Measurements from ENCODE around the gene ELAVL2.
"Not testable (repeated sequence)": the region's sequence is repeated elsewhere in the genome, so short reads cannot be mapped to it uniquely, and the experiment has no call there.

ELAVL2 gene

DNA sequence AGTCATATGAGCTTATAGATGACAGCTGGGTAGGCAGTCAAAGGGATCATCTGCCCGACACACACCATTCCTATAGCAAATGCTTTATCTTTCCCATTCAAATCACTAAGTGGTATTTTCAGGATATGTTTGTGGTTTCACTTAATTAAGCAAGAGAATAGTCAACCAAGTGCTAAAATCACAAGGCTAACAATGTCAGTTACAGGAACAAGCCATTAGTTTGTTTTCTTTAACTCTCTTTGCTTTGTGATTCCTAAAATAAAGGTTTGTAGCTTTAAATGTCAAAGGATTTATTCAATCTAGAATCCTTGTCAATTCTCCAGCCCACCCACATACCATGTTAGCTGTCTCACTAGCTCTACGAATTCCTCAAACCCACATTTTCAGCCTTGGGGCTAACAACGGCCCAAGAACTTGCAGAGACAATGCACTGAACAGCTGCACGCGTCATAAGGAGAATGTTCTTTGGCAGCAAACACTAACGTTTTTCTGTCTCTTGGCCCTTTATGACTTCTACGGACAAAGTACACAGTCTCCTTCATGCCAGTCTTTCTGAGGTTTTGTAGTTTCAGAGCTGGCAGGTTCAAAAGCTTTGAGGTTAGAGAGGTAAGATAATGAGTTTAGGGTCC lies 56.6 kb downstream of the ELAVL2 start:
- no peak for DNase-seq

DNA sequence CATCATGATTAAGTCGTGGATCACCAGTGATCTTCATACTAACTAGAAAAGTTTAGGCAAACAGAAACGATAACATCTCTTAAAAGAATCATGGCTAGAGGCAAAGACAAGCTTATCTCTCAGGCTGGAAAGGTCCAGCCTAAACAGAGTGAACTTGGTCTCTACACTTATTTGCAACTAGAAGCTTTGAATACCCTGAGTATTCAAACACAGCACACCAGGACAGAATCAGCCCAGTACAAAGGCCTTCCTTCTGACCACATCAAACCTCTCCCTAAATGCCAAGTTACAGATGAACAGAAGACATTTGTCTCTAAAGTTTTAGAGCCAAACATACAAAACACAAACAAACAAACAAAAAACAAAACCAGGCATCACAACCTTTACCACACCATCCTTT lies 57.2 kb downstream of the ELAVL2 start:
- no peak for DNase-seq

DNA sequence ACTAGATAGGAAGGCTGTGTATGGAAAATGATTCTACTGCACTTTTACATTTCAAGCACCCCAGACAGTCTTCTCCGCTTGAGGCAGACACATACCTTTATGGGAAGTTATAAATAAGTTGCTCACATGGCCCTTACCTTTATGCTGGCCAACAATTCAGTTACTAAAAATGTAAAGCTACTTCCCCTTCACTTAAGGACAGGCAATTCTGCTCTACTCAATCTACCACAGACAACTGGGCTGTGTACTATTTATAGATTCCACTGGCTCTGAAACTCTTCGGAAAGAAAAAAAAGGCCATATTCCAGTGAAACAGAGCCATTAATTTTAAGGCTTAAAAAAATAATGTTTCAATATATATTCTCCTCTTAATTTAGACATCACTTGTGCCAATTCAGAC lies 59.4 kb downstream of the ELAVL2 start:
- DNase-seq: no peak

DNA sequence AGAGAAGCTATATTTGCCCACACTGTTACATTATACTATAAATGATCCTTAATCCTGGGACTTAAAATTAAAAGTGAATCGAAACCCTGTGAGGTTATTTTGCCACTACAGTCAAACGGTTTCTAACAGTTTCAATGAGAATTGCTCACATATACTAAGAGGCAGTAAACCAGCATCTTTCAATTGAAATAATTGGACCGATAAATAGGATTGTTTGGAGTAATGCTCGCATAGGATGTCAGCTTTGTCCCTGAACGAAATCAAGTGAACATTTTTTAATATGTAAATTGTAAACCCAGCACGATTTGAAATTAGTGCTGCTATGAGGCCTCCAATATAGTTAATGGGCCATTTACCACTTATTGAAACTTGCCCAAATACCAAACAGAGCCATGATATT lies 60.5 kb downstream of the ELAVL2 start:
- DNase-seq: no peak

DNA sequence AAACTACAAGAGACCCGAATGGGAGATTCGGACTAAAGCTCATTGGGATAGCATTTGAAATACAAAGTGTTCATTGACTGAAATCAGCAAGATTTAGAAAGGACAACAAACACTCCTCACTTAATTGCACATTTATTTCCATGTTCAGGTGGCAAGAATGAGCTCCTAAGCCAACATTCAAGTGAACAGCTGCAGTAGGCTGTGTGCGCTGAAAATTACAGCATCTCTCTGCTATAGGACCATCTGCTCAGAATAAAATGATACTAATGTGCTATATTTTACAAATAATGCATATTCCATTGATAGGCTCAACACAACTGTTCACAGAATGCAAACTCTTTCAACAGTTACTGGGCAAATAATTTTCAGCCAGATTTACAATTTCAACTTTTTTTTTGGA lies 61.8 kb downstream of the ELAVL2 start:
- no peak for DNase-seq

DNA sequence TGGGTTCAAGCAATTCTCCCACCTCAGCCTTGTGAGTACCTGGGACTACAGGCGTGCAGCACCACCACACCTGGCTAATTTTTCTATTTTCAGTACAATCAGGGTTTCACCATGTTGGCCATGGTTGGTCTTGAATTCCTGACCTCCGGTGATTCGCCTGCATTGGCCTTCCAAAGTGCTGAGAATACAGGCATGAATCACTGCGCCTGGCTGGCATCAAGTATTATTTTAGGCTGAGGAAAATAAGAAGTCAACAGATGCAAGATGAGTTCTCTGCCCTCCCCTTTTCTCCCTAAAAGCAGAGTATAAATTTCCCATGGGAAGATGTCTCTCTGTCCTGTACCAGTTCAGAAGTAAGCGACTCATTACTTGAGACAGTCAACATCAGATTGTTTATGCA lies 71.5 kb downstream of the ELAVL2 start:
- DNase-seq: no peak

DNA sequence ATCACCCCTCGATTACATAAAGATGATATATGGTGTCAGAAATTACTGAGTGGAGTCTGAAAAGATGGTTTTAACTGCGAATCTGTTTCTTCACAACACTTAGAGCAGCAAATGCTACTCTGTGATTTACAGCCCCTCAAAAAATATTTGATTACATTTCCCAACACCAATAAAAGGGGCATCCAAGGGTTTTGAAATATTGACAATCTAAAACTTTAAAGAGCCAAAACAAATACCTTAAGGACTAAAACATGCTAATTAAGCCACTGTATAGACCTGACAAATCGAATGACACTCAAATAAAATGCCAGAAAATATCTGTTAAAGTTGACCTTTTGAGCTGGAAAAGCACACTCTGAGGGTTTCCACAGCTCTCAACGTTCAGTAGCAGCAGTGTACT lies 73.2 kb downstream of the ELAVL2 start:
- DNase-seq: no peak

DNA sequence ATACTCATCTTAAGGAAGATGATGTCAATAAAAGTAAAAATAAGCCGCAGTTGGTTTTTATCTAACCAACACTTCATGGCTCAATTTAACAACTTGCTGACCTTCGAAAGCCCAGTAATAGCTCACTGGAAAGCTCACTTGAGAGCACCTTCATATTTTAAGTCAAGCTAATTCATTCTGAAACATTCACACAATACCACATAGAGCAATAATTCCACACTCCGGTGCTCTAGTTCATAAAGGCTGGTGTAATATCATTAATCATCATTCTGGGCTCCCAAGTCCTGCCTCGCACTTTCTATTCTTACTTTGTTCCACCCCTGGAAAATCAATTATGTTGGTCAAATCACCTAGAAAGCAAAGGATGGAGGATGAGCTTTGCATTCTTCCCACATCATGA lies 74.4 kb downstream of the ELAVL2 start:
- no peak for DNase-seq

DNA sequence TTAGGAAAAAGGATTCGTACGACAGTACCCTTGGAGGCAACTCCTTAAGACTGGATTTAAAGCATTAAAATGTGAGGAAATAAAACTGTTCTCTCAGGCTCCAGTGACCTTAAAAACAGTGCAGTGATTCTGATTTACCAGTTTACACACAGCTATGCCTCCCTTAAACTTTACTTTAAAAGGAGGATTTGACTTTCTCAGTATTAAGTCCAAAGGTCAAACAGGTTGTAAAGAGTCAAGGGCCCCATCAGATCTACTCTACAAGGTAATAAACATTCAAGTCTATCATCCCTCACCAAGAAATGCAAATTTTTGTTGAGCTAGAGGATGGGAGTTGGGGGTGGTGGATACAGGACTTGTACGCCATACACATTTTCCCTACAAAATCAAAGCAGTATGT lies 75.2 kb downstream of the ELAVL2 start:
- no peak for DNase-seq

DNA sequence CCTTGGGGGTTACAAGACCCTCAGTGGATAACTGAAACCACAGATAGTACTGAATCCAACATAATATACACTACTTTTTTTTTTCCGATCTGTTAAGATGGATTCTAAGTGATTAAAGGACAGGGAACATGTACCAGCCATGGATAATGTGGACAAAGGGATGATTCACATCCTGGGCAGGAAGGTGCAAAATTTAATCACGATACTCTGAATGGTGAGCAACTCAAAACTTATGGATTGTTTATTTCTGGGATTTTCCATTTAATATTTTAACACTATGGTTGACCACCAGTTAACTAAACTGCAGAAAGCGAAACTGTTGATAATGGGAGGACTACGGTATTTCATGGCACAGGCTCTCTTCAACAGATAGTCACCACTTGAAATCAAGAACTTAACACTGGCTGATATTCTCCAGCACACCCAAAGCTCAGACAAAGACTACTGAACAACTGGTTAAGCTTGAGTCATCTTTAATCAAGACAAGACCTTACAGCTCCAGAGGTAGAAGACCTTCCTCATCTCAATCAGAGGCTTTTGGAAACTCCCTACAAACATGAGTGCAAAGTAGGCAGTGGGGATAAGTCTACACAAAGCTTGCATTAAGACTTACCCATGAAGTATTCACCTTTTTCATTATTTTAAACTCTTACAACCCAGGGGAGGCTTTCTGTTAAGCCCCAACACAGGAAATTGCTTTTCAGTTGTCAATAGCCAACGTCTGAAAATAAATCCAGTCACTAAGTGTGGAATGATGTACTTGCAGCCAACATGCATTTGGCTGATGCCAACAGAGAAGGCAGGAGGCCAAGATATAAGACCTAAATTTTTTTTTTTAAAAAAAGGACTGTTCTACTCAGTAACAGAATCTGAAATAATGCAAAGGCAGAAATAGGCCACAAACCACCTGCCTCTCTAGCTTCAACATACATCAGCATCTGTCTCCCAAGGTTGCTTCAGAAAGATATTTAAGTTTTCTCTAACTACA lies 78.7 kb downstream of the ELAVL2 start:
- no peak for DNase-seq

DNA sequence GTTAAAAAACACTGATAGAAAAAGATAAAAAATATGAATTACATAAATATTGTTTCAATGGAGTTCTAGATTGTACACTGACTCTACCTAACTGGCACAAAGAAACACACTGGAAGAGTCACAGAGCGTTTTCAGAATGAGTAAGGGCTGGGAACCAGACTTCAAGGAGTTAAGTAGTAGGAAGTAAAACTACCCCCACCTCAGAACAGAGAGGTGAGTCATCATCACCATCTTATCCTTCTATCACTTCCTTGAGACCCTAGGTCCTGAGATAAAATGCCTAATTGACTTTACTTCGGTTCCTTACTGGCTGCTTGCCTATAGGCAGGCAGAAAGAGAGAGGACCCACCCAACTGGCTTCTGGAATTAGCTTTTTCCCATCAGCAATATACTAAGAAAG lies 79.7 kb downstream of the ELAVL2 start:
- DNase-seq: no peak

DNA sequence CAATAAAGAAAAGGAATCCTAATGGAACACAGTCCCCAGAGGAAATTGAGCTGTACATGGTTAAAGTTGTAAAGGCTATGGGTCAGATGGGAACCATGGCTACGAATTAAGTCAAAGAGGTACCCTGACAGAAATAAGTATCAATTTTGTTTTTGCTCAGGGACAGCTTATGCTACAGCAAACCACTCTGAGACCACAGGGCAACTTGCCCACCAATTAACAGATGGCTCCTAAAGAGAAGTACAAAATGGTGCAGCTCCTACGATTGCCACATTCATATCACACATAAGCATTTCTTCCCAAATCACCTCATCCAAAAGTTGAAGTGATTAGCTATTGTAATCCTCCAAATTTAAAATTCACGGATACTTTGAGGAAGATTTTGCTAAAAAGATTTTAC lies 83.0 kb downstream of the ELAVL2 start:
- no peak for DNase-seq

DNA sequence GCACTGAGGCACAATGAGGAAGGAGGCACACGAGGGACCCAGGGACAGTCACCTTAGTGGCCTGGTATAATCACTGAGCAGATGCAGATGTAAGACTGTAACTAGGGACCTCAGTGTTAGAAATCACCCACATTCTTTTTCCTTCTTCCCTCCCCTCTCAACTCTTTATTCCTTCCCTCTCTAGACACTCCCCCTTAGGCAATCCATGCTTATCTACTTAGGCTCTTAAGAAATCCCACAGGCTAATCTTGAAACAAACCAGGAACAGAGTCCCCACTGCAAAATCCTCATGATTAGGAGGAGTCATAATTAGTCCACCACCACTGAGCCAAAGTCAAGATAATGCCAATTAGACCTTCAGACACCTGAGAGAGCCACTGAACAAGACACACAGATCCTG lies 84.7 kb downstream of the ELAVL2 start:
- DNase-seq: no peak

DNA sequence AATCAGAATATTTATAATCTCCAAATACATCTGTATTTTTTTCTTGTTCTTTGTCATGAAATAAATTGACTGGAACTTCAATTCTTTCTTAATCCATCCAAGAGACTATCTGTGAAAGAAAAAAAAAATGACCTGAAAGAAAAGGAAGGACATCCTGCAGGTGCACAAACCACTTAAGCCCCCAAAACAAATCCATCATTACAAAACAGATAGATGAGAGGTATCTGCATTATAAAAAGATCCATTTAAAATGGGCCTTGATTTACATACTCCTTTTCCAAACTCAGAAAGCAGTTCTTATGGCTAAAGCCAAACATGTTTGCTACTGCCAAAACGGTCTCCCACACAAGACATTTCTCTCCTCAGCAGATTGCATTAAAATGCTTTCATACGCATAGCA lies 85.5 kb downstream of the ELAVL2 start:
- no peak for DNase-seq

DNA sequence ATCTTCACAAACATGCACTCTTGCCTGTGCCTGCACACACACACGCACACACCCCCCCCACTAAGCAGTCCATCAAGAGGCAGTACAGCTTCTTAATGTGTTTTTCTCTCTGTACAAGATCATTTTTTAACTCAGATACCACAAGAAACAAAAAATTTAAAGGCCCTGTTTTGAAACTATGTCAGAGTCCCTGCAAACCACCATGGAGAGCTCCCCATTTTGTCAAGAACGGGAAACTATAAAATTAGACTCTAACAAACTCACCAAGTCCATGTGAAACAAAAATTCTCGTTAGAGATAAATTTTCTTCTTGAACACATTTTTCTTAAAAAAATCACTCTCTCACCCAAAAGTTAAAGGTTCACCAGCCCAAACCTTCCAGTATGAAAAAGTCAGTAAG lies 86.3 kb downstream of the ELAVL2 start:
- no peak for DNase-seq

DNA sequence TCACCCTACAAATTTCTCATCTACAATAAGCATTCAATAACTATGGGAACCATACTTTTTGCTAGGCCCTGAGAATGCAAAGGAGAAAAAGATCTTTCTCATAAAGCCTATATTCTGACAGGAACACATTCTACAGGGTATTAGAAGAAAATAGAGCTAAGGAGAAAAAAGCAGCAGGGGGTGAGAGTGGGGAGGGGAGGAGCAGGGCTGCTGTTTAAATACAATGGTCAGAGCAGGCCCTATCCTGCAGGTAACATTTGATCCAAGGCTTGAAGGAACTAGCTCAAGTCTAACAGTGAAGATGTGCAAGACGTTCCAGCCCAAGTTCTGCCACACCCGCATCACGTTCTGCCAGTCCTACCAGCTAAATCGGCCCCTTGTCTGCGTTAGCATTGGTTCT lies 89.7 kb downstream of the ELAVL2 start:
- no peak for DNase-seq

DNA sequence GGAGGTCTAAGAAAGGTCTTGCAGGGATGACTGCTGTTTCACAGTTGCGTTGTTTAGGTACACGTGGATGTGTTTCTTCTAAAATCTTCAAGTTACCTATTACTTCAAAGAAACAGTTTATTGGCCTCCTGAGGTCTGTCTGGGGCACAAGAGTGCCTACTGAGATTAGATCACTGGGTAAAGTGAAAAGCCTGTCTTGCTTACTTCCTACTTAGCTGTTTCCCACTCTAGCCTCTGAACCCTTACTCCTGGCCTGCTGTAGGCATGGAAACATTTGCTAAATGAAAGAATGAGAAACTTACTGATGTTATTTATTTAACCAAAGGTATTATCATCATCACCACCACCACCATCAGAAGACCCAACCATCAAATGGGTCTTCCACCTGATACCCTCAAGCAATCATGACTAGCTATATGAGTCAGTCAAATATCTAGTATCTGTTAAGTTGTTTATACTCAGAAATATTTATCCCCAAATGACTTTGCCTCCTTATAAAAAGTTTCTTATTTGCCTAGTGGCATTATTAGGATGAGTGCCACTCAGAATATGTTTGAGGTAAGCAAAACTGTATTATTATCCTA lies 92.5 kb downstream of the ELAVL2 start:
- DNase-seq: no peak

DNA sequence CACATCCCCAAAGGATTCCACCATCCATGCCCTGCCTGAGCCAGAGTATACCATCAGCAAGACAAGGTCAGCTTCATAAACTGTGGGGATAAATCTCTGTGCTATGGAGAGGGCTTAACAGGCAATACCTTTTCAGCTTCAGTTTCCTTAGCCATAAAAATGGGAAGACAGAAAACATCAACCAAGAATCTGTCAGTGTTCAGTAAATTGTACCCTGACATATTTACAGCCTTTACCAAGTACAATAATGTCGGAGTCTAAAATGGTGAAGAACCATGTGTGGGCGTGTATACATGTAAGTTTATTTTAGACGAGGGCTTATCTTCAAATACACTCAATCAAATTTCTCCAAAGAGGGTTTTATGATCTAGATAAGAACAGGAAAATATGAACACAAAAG lies 94.7 kb downstream of the ELAVL2 start:
- no peak for DNase-seq

DNA sequence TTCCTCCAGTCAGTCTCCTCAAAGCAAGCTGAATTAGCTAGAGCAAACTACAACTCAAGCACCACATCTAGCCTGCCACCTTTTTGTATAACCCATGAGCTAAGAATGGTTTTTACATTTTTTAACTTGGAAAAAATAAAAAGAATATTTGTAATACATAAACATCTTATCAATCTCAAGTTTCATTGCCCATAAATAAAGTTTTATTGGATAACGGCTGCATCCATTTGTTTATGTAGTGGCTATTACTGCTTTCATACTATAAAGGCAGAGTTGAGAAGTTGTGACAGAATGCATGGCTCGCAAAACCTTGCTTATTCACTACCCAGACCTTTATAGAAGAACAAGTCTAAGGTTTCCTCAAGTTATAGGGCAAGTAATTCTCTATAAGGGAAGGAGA lies 95.7 kb downstream of the ELAVL2 start:
- DNase-seq: no peak

DNA sequence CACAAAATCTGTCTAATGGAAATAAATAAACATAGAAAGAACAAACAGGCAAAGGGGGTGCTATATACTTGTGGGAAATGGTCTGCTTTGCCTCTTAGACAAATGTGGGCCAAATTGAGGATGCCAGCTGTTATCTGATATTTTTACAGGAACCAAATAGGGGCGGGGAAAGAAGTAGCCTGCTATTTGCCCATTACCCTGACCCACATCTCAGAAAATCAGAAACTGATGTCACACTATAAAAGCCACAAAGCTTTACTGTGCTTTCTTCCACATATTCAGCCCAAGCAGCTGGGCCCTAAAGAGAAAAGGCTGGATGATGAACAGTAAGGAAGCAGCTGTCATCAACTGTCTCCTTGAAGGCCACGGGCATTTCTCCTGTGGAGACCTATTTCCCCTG lies 97.3 kb downstream of the ELAVL2 start:
- no peak for DNase-seq

DNA sequence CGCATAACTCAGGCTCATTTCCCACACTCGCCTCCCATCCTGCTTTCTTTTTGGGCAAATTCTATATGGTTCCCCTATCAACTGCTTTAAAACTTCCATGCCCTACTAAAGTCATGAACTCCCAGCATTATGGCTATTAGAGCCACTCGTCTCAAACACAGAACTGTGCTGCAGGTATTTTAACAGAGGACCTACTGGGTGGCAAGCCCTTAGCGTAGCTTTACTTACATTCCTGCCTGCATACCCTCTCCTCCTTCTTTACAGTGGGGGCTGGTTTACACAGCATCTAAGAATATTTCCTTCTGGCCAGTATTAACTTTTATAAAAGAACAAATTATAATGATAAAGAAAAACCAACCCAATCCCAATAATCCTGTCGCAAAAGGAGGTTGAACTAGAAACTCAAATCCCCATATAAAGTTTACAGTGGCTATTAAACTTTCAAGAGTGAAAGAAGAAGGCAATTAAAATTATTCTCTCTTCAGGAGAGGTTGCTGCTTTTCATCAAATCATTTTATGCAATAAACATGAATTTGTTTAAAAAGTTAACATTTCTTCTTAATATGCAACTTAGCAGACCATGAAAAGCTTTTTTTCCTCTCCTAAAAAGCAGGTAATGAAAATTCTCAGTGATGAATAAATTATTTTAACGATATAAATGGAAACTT lies 100.6 kb downstream of the ELAVL2 start:
- DNase-seq: no peak

DNA sequence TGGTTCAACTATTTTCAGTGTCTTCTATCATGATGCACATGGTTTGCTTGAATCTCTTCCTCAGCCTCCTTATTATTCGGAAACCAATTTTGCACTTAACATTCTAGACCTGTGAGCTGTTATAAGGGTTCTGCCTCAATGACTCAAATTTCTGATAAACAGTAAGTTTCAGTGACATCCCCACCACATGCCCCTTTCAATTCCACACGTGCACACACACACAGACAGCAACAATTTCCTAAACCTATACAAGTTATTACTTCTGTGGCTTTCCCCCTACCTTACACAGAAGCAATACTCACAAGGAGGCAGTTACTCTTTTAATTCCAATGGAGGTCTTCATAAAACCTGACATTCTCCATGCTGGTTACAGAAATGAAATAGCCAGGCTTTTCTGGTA lies 102.4 kb downstream of the ELAVL2 start:
- DNase-seq: no peak

DNA sequence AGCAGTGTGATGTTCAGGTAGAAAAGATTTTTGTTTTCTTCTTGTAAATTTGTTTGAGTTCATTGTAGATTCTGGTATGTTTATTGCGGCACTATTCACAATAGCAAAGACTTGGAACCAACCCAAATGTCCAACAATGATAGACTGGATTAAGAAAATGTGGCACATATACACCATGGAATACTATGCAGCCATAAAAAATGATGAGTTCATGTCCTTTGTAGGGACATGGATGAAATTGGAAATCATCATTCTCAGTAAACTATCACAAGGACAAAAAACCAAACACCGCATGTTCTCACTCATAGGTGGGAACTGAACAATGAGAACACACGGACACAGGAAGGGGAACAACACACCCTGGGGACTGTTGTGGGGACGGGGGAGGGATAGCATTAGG lies 103.0 kb downstream of the ELAVL2 start:
- not testable (repeated sequence) for DNase-seq

DNA sequence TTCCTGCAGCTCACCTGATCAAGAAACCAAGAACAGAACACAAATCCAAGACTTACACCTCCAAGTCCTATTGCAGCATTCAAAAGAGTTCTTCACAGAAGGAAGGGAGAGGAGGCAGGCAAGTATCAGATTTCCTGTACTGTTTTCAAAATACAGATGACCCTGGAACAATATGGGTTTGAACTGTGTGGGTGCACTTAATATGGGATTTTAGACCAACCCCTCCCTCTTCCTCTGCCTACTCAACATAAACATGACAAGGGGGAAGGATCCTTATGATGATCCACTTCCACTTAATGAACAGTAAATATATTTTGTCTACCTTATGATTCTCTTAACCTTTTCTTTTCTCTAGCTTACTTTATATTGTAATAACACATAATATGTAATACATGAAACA lies 104.6 kb downstream of the ELAVL2 start:
- DNase-seq: no peak

Measured in NCI-H1092 (cell line).